HepG2 (cell line): ENCODE measurements around the gene ZNF213.

Source experiments
- ERF ChIP-seq: IDR thresholded peaks from 2 replicates; pipeline ENCODE4 v1.6.1; 2018; ENCODE audit warnings: missing biosample characterization, missing genetic modification reagents
- GATA4 ChIP-seq: sonication (generic); IDR thresholded peaks from 2 replicates; pipeline ENCODE4 v1.6.1; 2016; ENCODE audit warnings: antibody characterized with exemption, low read depth, borderline replicate concordance
- POLR2A ChIP-seq, 2 experiments: IDR thresholded peaks; 2 replicates each; pipeline ENCODE4 v1.6.1; 2011; ENCODE audit warnings: low read depth in 2 of 2, low read length in 2 of 2, mild to moderate bottlenecking in 1 of 2, moderate library complexity in 1 of 2; ENCODE audit not compliant: insufficient read depth in 1 of 2
- TBL1XR1 ChIP-seq: fragments of 150-350 bp; IDR thresholded peaks from 2 replicates; pipeline ENCODE4 v1.6.1; 2014; ENCODE audit warnings: borderline replicate concordance, low read length; ENCODE audit not compliant: partially characterized antibody
- ZFX ChIP-seq: sonication (generic); formaldehyde crosslinking; IDR thresholded peaks from 2 replicates; pipeline ENCODE4 v1.4.0; 2020; ENCODE audit warnings: mild to moderate bottlenecking, low read depth, missing genetic modification reagents, moderate library complexity
- ZNF773 ChIP-seq: sonication (generic); formaldehyde crosslinking; IDR thresholded peaks from 2 replicates; pipeline ENCODE4 v1.4.0; 2020; ENCODE audit warnings: missing genetic modification reagents, borderline replicate concordance
- TF ChIP-seq, protein P1 (sequence below): sonication (generic); formaldehyde crosslinking; IDR thresholded peaks from 2 replicates; pipeline ENCODE4 v1.8.0; 2022; ENCODE audit warnings: missing genetic modification reagents, mild to moderate bottlenecking, borderline replicate concordance
- TF ChIP-seq, protein P2 (sequence below), 2 experiments: sonication (generic) in 1 of 2; formaldehyde crosslinking in 1 of 2; IDR thresholded peaks; 2 replicates each; pipeline versions ENCODE4 v1.5.1 to v1.6.1; 2011 to 2020; ENCODE audit warnings: borderline replicate concordance in 1 of 2, low read depth in 1 of 2, low read length in 1 of 2, mild to moderate bottlenecking in 1 of 2, missing genetic modification reagents in 1 of 2, moderate library complexity in 1 of 2
- TF ChIP-seq, protein P3 (sequence below): sonication (generic); formaldehyde crosslinking; IDR thresholded peaks from 2 replicates; pipeline ENCODE4 v1.5.0; 2020; ENCODE audit warnings: mild to moderate bottlenecking, missing genetic modification reagents, moderate library complexity

DNA sequence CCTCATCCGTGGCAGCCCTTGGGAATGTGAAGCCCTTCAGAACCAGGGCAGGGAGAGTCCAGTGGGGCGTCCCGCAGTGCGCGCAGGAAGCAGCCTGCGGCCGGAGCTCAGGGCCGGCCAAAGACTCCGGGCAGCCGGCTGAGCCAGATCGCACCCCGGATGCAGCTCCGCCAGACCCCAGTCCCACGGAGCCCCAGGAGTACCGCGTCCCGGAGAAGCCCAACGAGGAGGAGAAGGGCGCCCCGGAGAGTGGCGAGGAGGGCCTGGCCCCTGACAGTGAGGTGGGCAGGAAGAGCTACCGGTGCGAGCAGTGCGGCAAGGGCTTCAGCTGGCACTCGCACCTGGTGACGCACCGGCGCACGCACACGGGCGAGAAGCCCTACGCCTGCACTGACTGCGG is 15.5 kb upstream of the ZNF213 start:
- TF ChIP-seq, protein P1, sequence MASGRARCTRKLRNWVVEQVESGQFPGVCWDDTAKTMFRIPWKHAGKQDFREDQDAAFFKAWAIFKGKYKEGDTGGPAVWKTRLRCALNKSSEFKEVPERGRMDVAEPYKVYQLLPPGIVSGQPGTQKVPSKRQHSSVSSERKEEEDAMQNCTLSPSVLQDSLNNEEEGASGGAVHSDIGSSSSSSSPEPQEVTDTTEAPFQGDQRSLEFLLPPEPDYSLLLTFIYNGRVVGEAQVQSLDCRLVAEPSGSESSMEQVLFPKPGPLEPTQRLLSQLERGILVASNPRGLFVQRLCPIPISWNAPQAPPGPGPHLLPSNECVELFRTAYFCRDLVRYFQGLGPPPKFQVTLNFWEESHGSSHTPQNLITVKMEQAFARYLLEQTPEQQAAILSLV, result no peak
- no peak for TF ChIP-seq ZFX (CRISPR knock-in tag)
- TF ChIP-seq ERF (CRISPR knock-in tag), result no peak
- TF ChIP-seq ZNF773, result no peak
- no peak for TF ChIP-seq POLR2A (IDR thresholded peaks at IDR 0.05; ENCODE audit: insufficient read depth in 1 of 2, low read depth in 2 of 2, low read length in 2 of 2)
- TF ChIP-seq, protein P2, sequence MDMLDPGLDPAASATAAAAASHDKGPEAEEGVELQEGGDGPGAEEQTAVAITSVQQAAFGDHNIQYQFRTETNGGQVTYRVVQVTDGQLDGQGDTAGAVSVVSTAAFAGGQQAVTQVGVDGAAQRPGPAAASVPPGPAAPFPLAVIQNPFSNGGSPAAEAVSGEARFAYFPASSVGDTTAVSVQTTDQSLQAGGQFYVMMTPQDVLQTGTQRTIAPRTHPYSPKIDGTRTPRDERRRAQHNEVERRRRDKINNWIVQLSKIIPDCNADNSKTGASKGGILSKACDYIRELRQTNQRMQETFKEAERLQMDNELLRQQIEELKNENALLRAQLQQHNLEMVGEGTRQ (IDR thresholded peaks at IDR 0.05; ENCODE audit: low read depth, low read length), result no peak
- TF ChIP-seq, protein P2 (CRISPR knock-in tag; IDR thresholded peaks at IDR 0.05; ENCODE audit: borderline replicate concordance), result no peak
- no peak for TF ChIP-seq GATA4
- TF ChIP-seq TBL1XR1, result no peak
- TF ChIP-seq, protein P3, sequence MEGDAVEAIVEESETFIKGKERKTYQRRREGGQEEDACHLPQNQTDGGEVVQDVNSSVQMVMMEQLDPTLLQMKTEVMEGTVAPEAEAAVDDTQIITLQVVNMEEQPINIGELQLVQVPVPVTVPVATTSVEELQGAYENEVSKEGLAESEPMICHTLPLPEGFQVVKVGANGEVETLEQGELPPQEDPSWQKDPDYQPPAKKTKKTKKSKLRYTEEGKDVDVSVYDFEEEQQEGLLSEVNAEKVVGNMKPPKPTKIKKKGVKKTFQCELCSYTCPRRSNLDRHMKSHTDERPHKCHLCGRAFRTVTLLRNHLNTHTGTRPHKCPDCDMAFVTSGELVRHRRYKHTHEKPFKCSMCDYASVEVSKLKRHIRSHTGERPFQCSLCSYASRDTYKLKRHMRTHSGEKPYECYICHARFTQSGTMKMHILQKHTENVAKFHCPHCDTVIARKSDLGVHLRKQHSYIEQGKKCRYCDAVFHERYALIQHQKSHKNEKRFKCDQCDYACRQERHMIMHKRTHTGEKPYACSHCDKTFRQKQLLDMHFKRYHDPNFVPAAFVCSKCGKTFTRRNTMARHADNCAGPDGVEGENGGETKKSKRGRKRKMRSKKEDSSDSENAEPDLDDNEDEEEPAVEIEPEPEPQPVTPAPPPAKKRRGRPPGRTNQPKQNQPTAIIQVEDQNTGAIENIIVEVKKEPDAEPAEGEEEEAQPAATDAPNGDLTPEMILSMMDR, result no peak
